Panc1 (cell line): ENCODE results near the gene NR3C1. TPM values are rescaled to one million over a fixed set of nuclear protein-coding genes. Genes with fewer than 3 reads are reported as not detected.

ENCODE experiments used
- ATAC-seq: fragments of 200-7000 bp; cut with Tn5 transposase; 2 replicates; pipeline ENCODE4 v1.9.1; 2020; ENCODE audit warnings: mild to moderate bottlenecking, moderate library complexity
- BruUV-seq: library from RNA; stranded (reverse); fragments of 400-500 nt; replicated peaks from 2 replicates; lab custom pipeline; 2021; lab: Mats Ljungman, UMichigan
- CTCF ChIA-PET: fragments of 300-600 bp; sonication (Branson Sonifier 250); formaldehyde crosslinking; loops from one replicate; lab custom pipeline; 2022; ENCODE audit warnings: antibody characterized with exemption; lab: Charles Lee
- POLR2A ChIA-PET: fragments of 300-600 bp; sonication (Branson Sonifier 250); formaldehyde crosslinking; loops from one replicate; lab custom pipeline; 2022; ENCODE audit warnings: antibody characterized with exemption; lab: Charles Lee
- DNase-seq: peaks from one replicate; pipeline ENCODE4 v3.0.0-alpha.2; 2010; ENCODE audit warnings: low read depth, low spot score
- H3K27ac ChIP-seq: 2 replicates; pipeline ENCODE4 v1.5.1; 2011; ENCODE audit warnings: mild to moderate bottlenecking, low read length, inconsistent platforms
- H3K27me3 ChIP-seq: fragments of 200-500 bp; sonication (Bioruptor generic); 2 replicates; pipeline ENCODE4 v1.6.0; 2014; ENCODE audit warnings: low read length, inconsistent platforms; ENCODE audit not compliant: control insufficient read depth, insufficient read depth
- H3K36me3 ChIP-seq: fragments of 200-500 bp; sonication (Bioruptor generic); 2 replicates; pipeline ENCODE4 v1.5.1; 2014; ENCODE audit warnings: inconsistent platforms, mild to moderate bottlenecking, low read length, moderate library complexity; ENCODE audit not compliant: control insufficient read depth, insufficient read depth
- H3K4me1 ChIP-seq: 2 replicates; pipeline ENCODE4 v1.5.1; 2011; ENCODE audit warnings: inconsistent platforms, mild to moderate bottlenecking, low read length, moderate library complexity; ENCODE audit not compliant: control insufficient read depth, insufficient read depth
- H3K4me3 ChIP-seq, 2 experiments: 2 replicates each; pipeline ENCODE4 v1.5.1; 2011 to 2012; ENCODE audit warnings: low read depth in 2 of 2, low read length in 2 of 2, mild to moderate bottlenecking in 2 of 2, inconsistent platforms in 1 of 2, moderate library complexity in 1 of 2
- H3K9me3 ChIP-seq: fragments of 200-500 bp; sonication (Bioruptor generic); 2 replicates; pipeline ENCODE4 v1.5.1; 2014; ENCODE audit warnings: low read depth, mild to moderate bottlenecking, inconsistent platforms, low read length, moderate library complexity; ENCODE audit not compliant: control insufficient read depth, insufficient read depth
- POLR2AphosphoS5 ChIP-seq: IDR thresholded peaks from 2 replicates; pipeline ENCODE4 v1.6.1; 2012; ENCODE audit warnings: mild to moderate bottlenecking, low read depth, low read length, moderate library complexity
- SIN3A ChIP-seq: IDR thresholded peaks from 2 replicates; pipeline ENCODE4 v1.6.1; 2012; ENCODE audit warnings: low read depth, mild to moderate bottlenecking, low read length, moderate library complexity, borderline replicate concordance; ENCODE audit not compliant: insufficient read depth
- TCF7L2 ChIP-seq: IDR thresholded peaks from 2 replicates; pipeline ENCODE4 v1.6.1; 2011; ENCODE audit warnings: mild to moderate bottlenecking, low read depth, low read length, inconsistent platforms
- in situ Hi-C: cut with HindIII; loops from 2 replicates; pipeline ENCODE4 v1.10.0; 2016; ENCODE audit warnings: low sequenced_read_pairs, low pct_unique_long_range_greater_than_20kb
- intact Hi-C: fragments of 100-400 bp; cut with micrococcal nuclease; formaldehyde crosslinking; loops from one replicate; pipeline ENCODE4 v1.10.0; 2022; ENCODE audit not compliant: unreplicated experiment
- total RNA-seq: library from RNA; stranded (reverse); gene quantifications from one replicate; pipeline ENCODE4 v1.2.1, GENCODE V29; 2021; ENCODE audit not compliant: unreplicated experiment
- TF ChIP-seq, protein P1 (sequence below), 2 experiments: IDR thresholded peaks; 2 replicates each; pipeline ENCODE4 v1.6.1; 2011 to 2012; ENCODE audit warnings: low read depth in 2 of 2, control low read depth in 1 of 2, low read length in 1 of 2, mild to moderate bottlenecking in 1 of 2, moderate library complexity in 1 of 2; ENCODE audit not compliant: insufficient read depth in 1 of 2
- TF ChIP-seq, protein P2 (sequence below): fragments of 450-650 bp; IDR thresholded peaks from 2 replicates; pipeline ENCODE4 v1.5.1; 2017; ENCODE audit warnings: mild to moderate bottlenecking

NR3C1 gene
- total RNA-seq, 1 experiment from 2014 or later, result 52.6 TPM

DNA sequence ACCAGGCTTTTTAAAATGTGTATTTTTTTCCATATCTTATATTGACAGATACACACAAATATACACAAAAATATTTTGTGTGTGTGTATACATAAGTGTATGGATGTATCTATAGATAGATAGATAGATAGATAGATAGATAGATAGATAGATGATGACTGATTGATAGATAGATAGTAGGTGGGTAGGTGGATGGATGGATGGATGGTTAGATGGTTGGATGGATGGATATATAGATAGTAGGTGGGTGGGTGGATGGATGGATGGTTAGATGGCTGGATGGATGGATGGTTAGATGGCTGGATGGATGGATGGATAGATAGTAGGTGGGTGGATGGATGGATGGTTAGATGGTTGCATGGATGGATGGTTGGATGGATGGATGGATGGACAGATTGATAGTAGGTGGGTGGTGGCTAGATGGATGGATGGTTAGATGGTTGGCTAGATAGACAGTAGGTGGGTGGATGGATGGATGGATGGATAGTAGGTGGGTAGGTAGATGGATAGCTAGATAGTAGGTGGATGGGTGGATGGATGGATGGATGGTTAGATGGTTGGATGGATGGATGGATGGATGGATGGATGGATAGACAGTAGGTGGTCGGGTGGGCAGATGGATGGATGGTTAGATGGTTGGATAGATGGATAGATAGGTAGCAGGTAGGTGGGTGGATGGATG, 156.2 kb downstream of the NR3C1 start:
- Histone ChIP-seq H3K9me3 (no peaks in the 10 kb centered on the region), H3K27ac (peak overlapping the region; percentile 99), H3K4me3 (no peak overlapping the region), H3K36me3 (no peaks in the 10 kb centered on the region), H3K4me1 (peaks cover 58% of the 10 kb centered on the region), H3K27me3 (no peaks in the 10 kb centered on the region)
- in situ Hi-C loops, result no loop called here
- CTCF ChIA-PET, result no interaction called here
- POLR2A ChIA-PET, result no interaction called here
- ATAC-seq, result no peak
- TF ChIP-seq SIN3A, result no peak
- TF ChIP-seq, protein P1, sequence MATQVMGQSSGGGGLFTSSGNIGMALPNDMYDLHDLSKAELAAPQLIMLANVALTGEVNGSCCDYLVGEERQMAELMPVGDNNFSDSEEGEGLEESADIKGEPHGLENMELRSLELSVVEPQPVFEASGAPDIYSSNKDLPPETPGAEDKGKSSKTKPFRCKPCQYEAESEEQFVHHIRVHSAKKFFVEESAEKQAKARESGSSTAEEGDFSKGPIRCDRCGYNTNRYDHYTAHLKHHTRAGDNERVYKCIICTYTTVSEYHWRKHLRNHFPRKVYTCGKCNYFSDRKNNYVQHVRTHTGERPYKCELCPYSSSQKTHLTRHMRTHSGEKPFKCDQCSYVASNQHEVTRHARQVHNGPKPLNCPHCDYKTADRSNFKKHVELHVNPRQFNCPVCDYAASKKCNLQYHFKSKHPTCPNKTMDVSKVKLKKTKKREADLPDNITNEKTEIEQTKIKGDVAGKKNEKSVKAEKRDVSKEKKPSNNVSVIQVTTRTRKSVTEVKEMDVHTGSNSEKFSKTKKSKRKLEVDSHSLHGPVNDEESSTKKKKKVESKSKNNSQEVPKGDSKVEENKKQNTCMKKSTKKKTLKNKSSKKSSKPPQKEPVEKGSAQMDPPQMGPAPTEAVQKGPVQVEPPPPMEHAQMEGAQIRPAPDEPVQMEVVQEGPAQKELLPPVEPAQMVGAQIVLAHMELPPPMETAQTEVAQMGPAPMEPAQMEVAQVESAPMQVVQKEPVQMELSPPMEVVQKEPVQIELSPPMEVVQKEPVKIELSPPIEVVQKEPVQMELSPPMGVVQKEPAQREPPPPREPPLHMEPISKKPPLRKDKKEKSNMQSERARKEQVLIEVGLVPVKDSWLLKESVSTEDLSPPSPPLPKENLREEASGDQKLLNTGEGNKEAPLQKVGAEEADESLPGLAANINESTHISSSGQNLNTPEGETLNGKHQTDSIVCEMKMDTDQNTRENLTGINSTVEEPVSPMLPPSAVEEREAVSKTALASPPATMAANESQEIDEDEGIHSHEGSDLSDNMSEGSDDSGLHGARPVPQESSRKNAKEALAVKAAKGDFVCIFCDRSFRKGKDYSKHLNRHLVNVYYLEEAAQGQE (IDR thresholded peaks at IDR 0.05; ENCODE audit: insufficient read depth in 1 of 2, low read depth in 2 of 2, low read length in 1 of 2), result no peak
- TF ChIP-seq TCF7L2, result no peak
- TF ChIP-seq, protein P2, sequence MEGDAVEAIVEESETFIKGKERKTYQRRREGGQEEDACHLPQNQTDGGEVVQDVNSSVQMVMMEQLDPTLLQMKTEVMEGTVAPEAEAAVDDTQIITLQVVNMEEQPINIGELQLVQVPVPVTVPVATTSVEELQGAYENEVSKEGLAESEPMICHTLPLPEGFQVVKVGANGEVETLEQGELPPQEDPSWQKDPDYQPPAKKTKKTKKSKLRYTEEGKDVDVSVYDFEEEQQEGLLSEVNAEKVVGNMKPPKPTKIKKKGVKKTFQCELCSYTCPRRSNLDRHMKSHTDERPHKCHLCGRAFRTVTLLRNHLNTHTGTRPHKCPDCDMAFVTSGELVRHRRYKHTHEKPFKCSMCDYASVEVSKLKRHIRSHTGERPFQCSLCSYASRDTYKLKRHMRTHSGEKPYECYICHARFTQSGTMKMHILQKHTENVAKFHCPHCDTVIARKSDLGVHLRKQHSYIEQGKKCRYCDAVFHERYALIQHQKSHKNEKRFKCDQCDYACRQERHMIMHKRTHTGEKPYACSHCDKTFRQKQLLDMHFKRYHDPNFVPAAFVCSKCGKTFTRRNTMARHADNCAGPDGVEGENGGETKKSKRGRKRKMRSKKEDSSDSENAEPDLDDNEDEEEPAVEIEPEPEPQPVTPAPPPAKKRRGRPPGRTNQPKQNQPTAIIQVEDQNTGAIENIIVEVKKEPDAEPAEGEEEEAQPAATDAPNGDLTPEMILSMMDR, result no peak
- TF ChIP-seq POLR2AphosphoS5, result no peak
- BruUV-seq, result no TSS peak
- intact Hi-C loops, result no loop called here
- no peak for DNase-seq

DNA sequence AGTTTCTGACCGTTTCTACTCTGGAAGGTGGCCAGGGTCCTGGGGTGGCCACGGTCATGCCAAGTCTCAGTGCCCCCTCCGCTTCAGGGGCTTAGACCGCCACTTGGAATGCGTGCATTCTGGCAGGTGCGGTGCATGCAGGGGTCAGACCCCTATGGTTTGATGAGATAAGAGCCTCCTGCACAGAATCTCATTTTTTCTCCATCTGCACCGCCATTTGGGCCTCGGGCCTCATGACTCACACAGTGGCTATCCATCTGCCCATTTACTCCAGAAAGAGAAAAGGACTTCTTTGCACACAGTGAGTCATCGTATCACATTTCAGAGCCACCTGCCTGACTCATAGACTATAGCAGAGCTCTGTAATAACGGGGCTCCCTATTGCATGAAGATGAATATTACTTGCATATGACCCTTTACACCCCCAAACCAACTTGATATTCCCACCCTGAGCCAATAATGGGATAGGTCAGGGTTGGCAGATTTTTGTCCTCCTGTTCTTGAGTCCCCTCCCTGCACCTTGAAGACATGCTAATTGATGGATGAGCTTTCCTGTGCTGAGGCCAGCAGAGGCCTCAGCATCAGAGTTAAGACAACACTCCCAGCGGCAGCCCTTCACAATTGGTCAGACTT, 157.4 kb downstream of the NR3C1 start:
- ChIA-PET CTCF (no interaction called here), POLR2A (interaction anchor here (0.7 kb wide), 1 partner anchor 949 kb away, joined by 3 read pairs; no protein-coding TSS in a partner anchor)
- Histone ChIP-seq H3K4me1 (peaks cover 66% of the 10 kb centered on the region), H3K36me3 (no peaks in the 10 kb centered on the region), H3K9me3 (no peaks in the 10 kb centered on the region), H3K27ac (peak overlapping the region; percentile 99), H3K27me3 (no peaks in the 10 kb centered on the region), H3K4me3 (peak overlapping the region in 1 of 2 experiments; percentile 33; a peak in 2 of 4 replicates)
- BruUV-seq, result no TSS peak
- intact Hi-C loops (no loop called here), in situ Hi-C loops (no loop called here)
- ATAC-seq (peak; percentile 91), DNase-seq (peak; percentile 91)
- TF ChIP-seq SIN3A (peak; percentile 43; the same call in 1 of the 2 replicates), TCF7L2 (peak; percentile 93), POLR2AphosphoS5 (peak; percentile 76)
- TF ChIP-seq, protein P2, result no peak
- TF ChIP-seq, protein P1 (IDR thresholded peaks at IDR 0.05; ENCODE audit: insufficient read depth in 1 of 2, low read depth in 2 of 2, low read length in 1 of 2), result peak in 1 of 2 experiments; percentile 4; a peak in 1 of 4 replicates
